Measurements from ENCODE around the gene SORBS2.

GRCh38 chr4:185803022-185803421 is 9.0 kb downstream of the SORBS2 start:
- TF ChIP-seq CTCF (IDR thresholded peaks at IDR 0.05) (no peak), POLR2A (IDR thresholded peaks at IDR 0.05) (no peak), POLR2AphosphoS5 (IDR thresholded peaks at IDR 0.05; ENCODE audit: insufficient read depth in 1 of 2, low read depth in 1 of 2) (no peak)
